C4-2B (cell line): Measurements from ENCODE around the gene TBC1D22A.

Experiments
- ZFX ChIP-seq: fragments of 450-650 bp; IDR thresholded peaks from 2 replicates; pipeline ENCODE4 v1.6.1; 2017
- TF ChIP-seq, protein P1 (sequence below): fragments of 450-650 bp; conservative IDR thresholded peaks from 2 replicates; pipeline ENCODE4 v1.5.1; 2017; ENCODE audit warnings: mild to moderate bottlenecking

DNA sequence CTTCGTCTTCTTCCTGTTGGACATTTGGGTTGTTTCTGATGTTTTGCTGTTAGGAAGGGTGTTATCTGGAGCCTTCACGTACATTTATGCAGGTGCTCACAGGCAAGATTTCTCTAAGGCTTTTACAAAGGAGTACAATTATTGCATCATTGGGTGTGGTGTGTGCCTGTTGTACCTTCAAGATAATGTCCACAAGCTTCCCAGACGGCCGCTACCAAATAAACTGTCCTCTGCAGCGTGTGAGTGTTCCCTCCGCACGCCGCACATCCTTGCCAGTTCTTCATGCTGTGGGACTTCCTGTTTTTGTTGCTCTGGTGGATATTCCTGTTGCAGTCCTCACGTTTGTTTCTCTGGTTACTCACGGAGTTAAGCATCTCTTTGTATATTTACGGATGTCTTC is 133.3 kb downstream of the TBC1D22A start:
- TF ChIP-seq, protein P1, sequence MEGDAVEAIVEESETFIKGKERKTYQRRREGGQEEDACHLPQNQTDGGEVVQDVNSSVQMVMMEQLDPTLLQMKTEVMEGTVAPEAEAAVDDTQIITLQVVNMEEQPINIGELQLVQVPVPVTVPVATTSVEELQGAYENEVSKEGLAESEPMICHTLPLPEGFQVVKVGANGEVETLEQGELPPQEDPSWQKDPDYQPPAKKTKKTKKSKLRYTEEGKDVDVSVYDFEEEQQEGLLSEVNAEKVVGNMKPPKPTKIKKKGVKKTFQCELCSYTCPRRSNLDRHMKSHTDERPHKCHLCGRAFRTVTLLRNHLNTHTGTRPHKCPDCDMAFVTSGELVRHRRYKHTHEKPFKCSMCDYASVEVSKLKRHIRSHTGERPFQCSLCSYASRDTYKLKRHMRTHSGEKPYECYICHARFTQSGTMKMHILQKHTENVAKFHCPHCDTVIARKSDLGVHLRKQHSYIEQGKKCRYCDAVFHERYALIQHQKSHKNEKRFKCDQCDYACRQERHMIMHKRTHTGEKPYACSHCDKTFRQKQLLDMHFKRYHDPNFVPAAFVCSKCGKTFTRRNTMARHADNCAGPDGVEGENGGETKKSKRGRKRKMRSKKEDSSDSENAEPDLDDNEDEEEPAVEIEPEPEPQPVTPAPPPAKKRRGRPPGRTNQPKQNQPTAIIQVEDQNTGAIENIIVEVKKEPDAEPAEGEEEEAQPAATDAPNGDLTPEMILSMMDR = no peak
- no peak for TF ChIP-seq ZFX
